Measurements from ENCODE around the gene LRTM2. TPM values are rescaled to one million over a fixed set of nuclear protein-coding genes. Genes with fewer than 3 reads are reported as not detected.

The LRTM2 gene
- total and polyA plus RNA-seq, 8 donors, result not detected

DNA sequence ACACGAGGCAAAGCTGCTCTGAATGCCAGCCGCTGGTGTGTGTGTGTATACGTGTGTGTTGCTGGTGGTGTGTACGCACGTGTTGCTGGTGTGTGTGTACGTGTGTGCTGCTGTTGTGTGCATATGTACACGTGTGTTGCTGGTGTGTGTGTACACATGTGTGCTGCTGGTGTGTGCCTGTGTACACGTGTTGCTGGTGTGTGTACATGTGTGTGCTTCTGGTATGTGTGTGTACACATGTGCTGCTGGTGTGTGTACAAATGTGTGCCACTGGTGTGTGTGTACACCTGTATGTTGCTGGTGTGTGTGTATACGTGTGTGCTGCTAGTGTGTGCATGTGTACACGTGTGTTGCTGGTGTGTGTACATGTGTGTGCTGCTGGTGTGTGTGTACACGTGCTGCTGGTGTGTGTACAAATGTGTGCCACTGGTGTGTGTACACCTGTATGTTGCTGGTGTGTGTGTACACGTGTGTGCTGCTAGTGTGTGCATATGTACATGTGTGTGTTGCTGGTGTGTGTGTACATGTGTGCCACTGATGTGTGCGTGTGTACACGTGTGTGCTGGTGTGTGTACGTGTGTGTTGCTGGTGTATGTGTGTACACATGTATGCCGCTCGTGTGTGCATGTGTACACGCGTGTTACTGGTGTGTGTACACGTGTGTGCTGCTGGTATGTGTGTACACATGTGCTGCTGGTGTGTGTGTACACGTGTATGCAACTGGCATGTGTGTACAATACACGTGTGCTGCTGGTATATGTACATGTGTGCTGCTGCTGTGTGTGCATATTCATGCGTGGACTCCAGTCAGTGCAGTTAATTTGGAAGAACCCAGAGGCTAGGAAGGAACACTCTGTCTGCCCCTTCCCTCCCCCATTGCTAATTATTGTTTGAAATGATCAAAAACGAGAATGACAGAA lies 50.9 kb downstream of the LRTM2 start:
- no peaks in the 10 kb centered on the region for H3K4me1 ChIP-seq
- TF ChIP-seq, protein P1, sequence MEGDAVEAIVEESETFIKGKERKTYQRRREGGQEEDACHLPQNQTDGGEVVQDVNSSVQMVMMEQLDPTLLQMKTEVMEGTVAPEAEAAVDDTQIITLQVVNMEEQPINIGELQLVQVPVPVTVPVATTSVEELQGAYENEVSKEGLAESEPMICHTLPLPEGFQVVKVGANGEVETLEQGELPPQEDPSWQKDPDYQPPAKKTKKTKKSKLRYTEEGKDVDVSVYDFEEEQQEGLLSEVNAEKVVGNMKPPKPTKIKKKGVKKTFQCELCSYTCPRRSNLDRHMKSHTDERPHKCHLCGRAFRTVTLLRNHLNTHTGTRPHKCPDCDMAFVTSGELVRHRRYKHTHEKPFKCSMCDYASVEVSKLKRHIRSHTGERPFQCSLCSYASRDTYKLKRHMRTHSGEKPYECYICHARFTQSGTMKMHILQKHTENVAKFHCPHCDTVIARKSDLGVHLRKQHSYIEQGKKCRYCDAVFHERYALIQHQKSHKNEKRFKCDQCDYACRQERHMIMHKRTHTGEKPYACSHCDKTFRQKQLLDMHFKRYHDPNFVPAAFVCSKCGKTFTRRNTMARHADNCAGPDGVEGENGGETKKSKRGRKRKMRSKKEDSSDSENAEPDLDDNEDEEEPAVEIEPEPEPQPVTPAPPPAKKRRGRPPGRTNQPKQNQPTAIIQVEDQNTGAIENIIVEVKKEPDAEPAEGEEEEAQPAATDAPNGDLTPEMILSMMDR (IDR thresholded peaks at IDR 0.05), result no peak
- H3K36me3 ChIP-seq, result no peaks in the 10 kb centered on the region
- ATAC-seq (no peak), FAIRE-seq (no peak), DNase-seq (no peak)
- intact Hi-C loops (cut with DNase I), result no loop called here
- no peaks in the 10 kb centered on the region for H3K9me3 ChIP-seq
- H3K27me3 ChIP-seq, result peaks cover 0 to 7% (median 0%) of the 10 kb centered on the region in 4 donors
- H3K4me3 ChIP-seq, result no peak overlapping the region
- H3K27ac ChIP-seq, result no peak overlapping the region
- WGBS, 2 donors, result 69 to 75% methylated on average over 24 of the region's 24 CpGs

DNA sequence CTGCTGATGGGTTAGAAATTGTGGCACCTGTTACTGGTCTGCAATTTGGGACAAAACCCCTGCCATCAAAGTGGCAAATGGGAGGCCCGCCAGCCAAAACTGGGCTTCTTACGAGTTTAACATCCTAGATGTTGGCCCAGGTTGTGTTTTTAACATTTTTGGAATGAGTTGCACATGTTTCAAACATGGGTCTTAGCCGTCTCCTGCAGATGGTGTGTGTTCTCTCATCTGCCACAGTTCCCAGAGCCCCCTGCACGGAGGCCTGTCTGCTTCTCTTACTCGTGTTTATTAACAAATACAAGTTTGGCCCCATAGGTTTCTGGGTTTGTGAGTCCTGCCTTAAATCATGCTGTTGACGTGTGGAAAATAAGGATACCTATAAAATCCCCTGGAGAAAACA lies 51.6 kb downstream of the LRTM2 start:
- H3K9me3 ChIP-seq, result no peaks in the 10 kb centered on the region
- no peak for FAIRE-seq

DNA sequence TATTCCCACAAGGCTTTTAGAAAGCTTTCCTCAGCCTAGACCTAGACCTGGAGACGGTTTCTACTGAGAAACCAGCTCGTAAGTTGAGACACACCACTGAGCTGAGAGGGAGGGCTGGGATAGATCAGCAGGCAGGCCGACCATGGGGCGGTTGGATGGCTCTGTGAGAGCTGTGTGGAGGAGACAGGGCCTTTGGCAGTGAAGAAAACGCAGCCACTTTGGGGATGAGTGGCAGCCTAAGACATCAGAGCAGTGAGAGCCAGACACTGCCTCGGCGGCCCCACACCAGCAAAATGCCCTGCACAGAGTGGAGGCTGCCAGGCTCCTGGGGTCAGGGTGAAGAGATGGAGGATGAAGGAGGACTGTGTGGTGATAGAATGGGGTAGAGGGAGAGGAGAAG lies 52.1 kb downstream of the LRTM2 start:
- H3K27ac ChIP-seq, result no peak overlapping the region
- DNase-seq (no peak), FAIRE-seq (no peak), ATAC-seq (no peak)
- TF ChIP-seq, protein P1 (IDR thresholded peaks at IDR 0.05), result no peak
- H3K4me1 ChIP-seq, result no peaks in the 10 kb centered on the region
- H3K27me3 ChIP-seq, result peaks cover 0 to 7% (median 0%) of the 10 kb centered on the region in 4 donors
- WGBS, 2 donors, result 80 to 89% methylated on average over 7 of the region's 7 CpGs
- intact Hi-C loops (cut with DNase I), result no loop called here
- H3K36me3 ChIP-seq, result no peaks in the 10 kb centered on the region
- no peaks in the 10 kb centered on the region for H3K9me3 ChIP-seq
- H3K4me3 ChIP-seq, result no peak overlapping the region

More for the DNA sequence above, 51.6 kb downstream of the LRTM2 start:
- TF ChIP-seq, protein P1 (IDR thresholded peaks at IDR 0.05), result no peak
- Histone ChIP-seq H3K4me3 (no peak overlapping the region), H3K4me1 (no peaks in the 10 kb centered on the region), H3K27ac (no peak overlapping the region), H3K27me3 (peaks cover 0 to 7% (median 0%) of the 10 kb centered on the region in 4 donors), H3K36me3 (no peaks in the 10 kb centered on the region)
- intact Hi-C loops (cut with DNase I), result no loop called here
- no peak for DNase-seq
- 64 to 66% methylated on average over 6 of the region's 6 CpGs for WGBS, 2 donors
- ATAC-seq, result no peak

DNA sequence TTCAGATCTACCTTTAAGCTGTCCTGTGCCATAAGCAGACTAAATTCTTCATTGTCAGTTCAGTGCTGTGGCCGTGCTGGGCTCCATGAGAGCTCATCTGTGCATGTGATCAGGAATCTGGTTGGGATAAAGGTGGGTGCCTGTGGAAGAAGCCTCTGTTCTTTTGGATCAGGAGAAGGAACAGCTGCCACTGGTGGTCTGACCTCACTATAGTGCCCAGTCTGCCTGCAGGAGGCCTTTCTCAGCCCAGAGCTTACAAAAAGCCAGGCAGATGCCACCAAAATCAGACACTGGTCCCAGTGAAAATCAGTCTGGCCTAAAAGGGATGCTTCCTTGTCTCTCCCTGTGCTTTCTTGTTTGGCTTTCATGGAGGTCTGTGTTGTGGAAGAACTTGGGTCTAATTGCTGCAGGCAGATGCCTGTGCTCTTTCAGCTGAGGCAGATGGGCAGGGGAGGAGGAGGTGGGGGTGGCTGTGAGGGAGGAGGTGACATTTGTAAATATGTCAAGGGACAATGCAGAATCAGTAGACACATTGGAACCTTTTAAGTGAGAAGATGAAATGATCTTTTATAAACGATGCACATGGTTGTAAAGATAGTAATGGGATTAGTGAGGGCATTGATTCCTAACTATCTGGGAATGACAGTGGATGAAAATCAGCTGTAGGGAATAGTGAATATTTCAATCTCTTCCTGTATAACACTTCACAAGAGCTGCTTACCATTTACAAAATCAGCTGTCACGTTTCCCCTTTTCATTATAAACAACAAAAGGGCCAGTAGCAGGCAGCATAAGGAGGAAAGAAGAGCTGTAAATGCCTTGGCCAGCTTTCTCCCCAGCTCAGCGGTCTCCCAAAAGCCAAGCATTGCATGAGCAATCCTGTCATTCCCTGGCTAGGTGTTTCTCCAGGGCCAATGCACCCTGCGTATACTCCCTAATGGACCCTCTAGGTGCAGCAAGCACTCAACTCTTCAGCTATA lies 53.5 kb downstream of the LRTM2 start:
- Histone ChIP-seq H3K27ac (no peak overlapping the region), H3K36me3 (no peaks in the 10 kb centered on the region), H3K27me3 (no peaks in the 10 kb centered on the region), H3K4me3 (no peak overlapping the region), H3K9me3 (no peaks in the 10 kb centered on the region), H3K4me1 (no peaks in the 10 kb centered on the region)
- intact Hi-C loops (cut with DNase I), result no loop called here
- WGBS, 2 donors, result 63 to 71% methylated on average over 5 of the region's 5 CpGs
- TF ChIP-seq, protein P1 (IDR thresholded peaks at IDR 0.05), result no peak
- DNase-seq, result no peak
- ATAC-seq, result no peak
- no peak for FAIRE-seq
